WTC11 (cell line): ENCODE measurements around the gene BEND4. TPM values are rescaled to one million over a fixed set of nuclear protein-coding genes. Genes with fewer than 3 reads are reported as not detected.

Source experiments
- ATAC-seq: fragments of 200-7000 bp; cut with Tn5 transposase; 2 replicates; pipeline ENCODE4 v1.10.0; 2021; ENCODE audit warnings: mild to moderate bottlenecking, moderate library complexity
- CTCF ChIA-PET: fragments of 300-600 bp; sonication (Branson Sonifier 250); formaldehyde crosslinking; loops from one replicate; lab custom pipeline; 2021; ENCODE audit warnings: antibody characterized with exemption; lab: Charles Lee
- POLR2A ChIA-PET: fragments of 350-600 bp; sonication (Branson Sonifier 250); formaldehyde crosslinking; loops from one replicate; lab custom pipeline; 2021; ENCODE audit warnings: antibody characterized with exemption; lab: Charles Lee
- DNase-seq: peaks from one replicate; pipeline ENCODE4 v3.0.0; 2021; ENCODE audit warnings: low spot score
- H3K27ac Mint-ChIP-seq: 2 replicates; pipeline ENCODE4 v1.8.0; 2021; ENCODE audit warnings: mixed read lengths
- H3K27me3 Mint-ChIP-seq: 2 replicates; pipeline ENCODE4 v1.8.0; 2021; ENCODE audit warnings: low read depth, mild to moderate bottlenecking, moderate library complexity, mixed read lengths
- H3K36me3 Mint-ChIP-seq: 2 replicates; pipeline ENCODE4 v1.8.0; 2021; ENCODE audit warnings: mixed read lengths
- H3K4me1 Mint-ChIP-seq: 2 replicates; pipeline ENCODE4 v1.8.0; 2022; ENCODE audit warnings: mixed read lengths
- H3K4me3 Mint-ChIP-seq: 2 replicates; pipeline ENCODE4 v1.8.0; 2021; ENCODE audit warnings: mild to moderate bottlenecking, moderate library complexity, mixed read lengths
- H3K9me3 Mint-ChIP-seq: 2 replicates; pipeline ENCODE4 v1.8.0; 2021; ENCODE audit warnings: mixed read lengths
- AR ChIP-seq: fragments of 250-450 bp; sonication (Bioruptor Pico); IDR thresholded peaks from 2 replicates; pipeline ENCODE4 v1.9.0; 2021; ENCODE audit warnings: mild to moderate bottlenecking
- EMX1 ChIP-seq: fragments of 250-450 bp; sonication (Bioruptor Pico); IDR thresholded peaks from 2 replicates; pipeline ENCODE4 v1.8.0; 2021; ENCODE audit warnings: mild to moderate bottlenecking
- ERG ChIP-seq: fragments of 250-450 bp; sonication (Bioruptor Pico); IDR thresholded peaks from 2 replicates; pipeline ENCODE4 v1.8.0; 2021; ENCODE audit warnings: mild to moderate bottlenecking
- ESRRA ChIP-seq: sonication (generic); formaldehyde crosslinking; IDR thresholded peaks from 2 replicates; pipeline ENCODE4 v1.8.1; 2022; ENCODE audit warnings: mild to moderate bottlenecking, missing genetic modification reagents, borderline replicate concordance
- GRHL2 ChIP-seq: fragments of 250-450 bp; sonication (Bioruptor Pico); IDR thresholded peaks from 2 replicates; pipeline ENCODE4 v1.8.0; 2022; ENCODE audit warnings: mild to moderate bottlenecking, moderate library complexity; ENCODE audit not compliant: insufficient replicate concordance, severe bottlenecking
- IRF1 ChIP-seq: sonication (generic); formaldehyde crosslinking; IDR thresholded peaks from 2 replicates; pipeline ENCODE4 v1.8.0; 2023; ENCODE audit warnings: missing genetic modification reagents
- IRF2 ChIP-seq: sonication (generic); formaldehyde crosslinking; IDR thresholded peaks from 2 replicates; pipeline ENCODE4 v1.8.0; 2022; ENCODE audit warnings: low read depth, missing genetic modification reagents, borderline replicate concordance
- KAT7 ChIP-seq: sonication (generic); formaldehyde crosslinking; IDR thresholded peaks from 2 replicates; pipeline ENCODE4 v1.8.1; 2023; ENCODE audit warnings: missing genetic modification reagents, mild to moderate bottlenecking, borderline replicate concordance
- MAX ChIP-seq: sonication (generic); formaldehyde crosslinking; IDR thresholded peaks from 2 replicates; pipeline ENCODE4 v1.8.0; 2022; ENCODE audit warnings: mild to moderate bottlenecking, missing genetic modification reagents
- MYBL2 ChIP-seq: sonication (generic); formaldehyde crosslinking; IDR thresholded peaks from 2 replicates; pipeline ENCODE4 v1.8.1; 2023; ENCODE audit warnings: mild to moderate bottlenecking, moderate library complexity, missing genetic modification reagents
- NR1H2 ChIP-seq: sonication (generic); formaldehyde crosslinking; IDR thresholded peaks from 2 replicates; pipeline ENCODE4 v1.9.0; 2021; ENCODE audit warnings: mild to moderate bottlenecking, moderate library complexity, missing genetic modification reagents
- NR3C1 ChIP-seq: sonication (generic); formaldehyde crosslinking; conservative IDR thresholded peaks from 2 replicates; pipeline ENCODE4 v1.8.1; 2023; ENCODE audit warnings: low read depth, mild to moderate bottlenecking, missing genetic modification reagents
- SMAD3 ChIP-seq: sonication (generic); formaldehyde crosslinking; IDR thresholded peaks from 2 replicates; pipeline ENCODE4 v1.8.0; 2022; ENCODE audit warnings: missing genetic modification reagents, mild to moderate bottlenecking, borderline replicate concordance
- SMAD4 ChIP-seq: sonication (generic); formaldehyde crosslinking; IDR thresholded peaks from 2 replicates; pipeline ENCODE4 v1.8.0; 2022; ENCODE audit warnings: mild to moderate bottlenecking, missing genetic modification reagents
- SP1 ChIP-seq: sonication (generic); formaldehyde crosslinking; conservative IDR thresholded peaks from 2 replicates; pipeline ENCODE4 v1.8.1; 2022; ENCODE audit warnings: missing genetic modification reagents
- ZNF121 ChIP-seq: sonication (generic); formaldehyde crosslinking; IDR thresholded peaks from 2 replicates; pipeline ENCODE4 v1.8.0; 2023; ENCODE audit warnings: missing genetic modification reagents
- ZNF317 ChIP-seq: sonication (generic); formaldehyde crosslinking; IDR thresholded peaks from 2 replicates; pipeline ENCODE4 v1.8.1; 2023; ENCODE audit warnings: low read depth, mild to moderate bottlenecking, moderate library complexity, missing genetic modification reagents, borderline replicate concordance
- total RNA-seq: library from RNA; stranded (reverse); gene quantifications from 3 replicates; pipeline ENCODE4 v1.2.3, GENCODE V29; 2021
- TF ChIP-seq, protein P1 (sequence below): sonication (generic); formaldehyde crosslinking; IDR thresholded peaks from 2 replicates; pipeline ENCODE4 v1.8.1; 2023; ENCODE audit warnings: mild to moderate bottlenecking, missing genetic modification reagents, borderline replicate concordance
- TF ChIP-seq, protein P2 (sequence below): sonication (generic); formaldehyde crosslinking; IDR thresholded peaks from 2 replicates; pipeline ENCODE4 v1.8.0; 2022; ENCODE audit warnings: mild to moderate bottlenecking, missing genetic modification reagents

The BEND4 gene
- total RNA-seq, 1 experiment from 2014 or later: 40.0 TPM

- peaks cover 6% of the 10 kb centered on the region; the same call in 1 of the 2 replicates for H3K36me3 Mint-ChIP-seq
- no peak for DNase-seq
- ATAC-seq: no peak
- TF ChIP-seq GRHL2 (CRISPR knock-in tag) (no peak), NR3C1 (CRISPR knock-in tag) (no peak), MAX (CRISPR knock-in tag) (no peak), MYBL2 (CRISPR knock-in tag) (no peak), IRF1 (CRISPR knock-in tag) (no peak), SP1 (no peak), ZNF121 (CRISPR knock-in tag) (no peak), ESRRA (no peak), ZNF317 (CRISPR knock-in tag) (no peak), NR1H2 (no peak), EMX1 (no peak), SMAD3 (CRISPR knock-in tag) (no peak), IRF2 (no peak), KAT7 (CRISPR knock-in tag) (no peak), AR (CRISPR knock-in tag) (no peak), SMAD4 (CRISPR knock-in tag) (no peak), ERG (CRISPR knock-in tag) (no peak)
- TF ChIP-seq, protein P1, sequence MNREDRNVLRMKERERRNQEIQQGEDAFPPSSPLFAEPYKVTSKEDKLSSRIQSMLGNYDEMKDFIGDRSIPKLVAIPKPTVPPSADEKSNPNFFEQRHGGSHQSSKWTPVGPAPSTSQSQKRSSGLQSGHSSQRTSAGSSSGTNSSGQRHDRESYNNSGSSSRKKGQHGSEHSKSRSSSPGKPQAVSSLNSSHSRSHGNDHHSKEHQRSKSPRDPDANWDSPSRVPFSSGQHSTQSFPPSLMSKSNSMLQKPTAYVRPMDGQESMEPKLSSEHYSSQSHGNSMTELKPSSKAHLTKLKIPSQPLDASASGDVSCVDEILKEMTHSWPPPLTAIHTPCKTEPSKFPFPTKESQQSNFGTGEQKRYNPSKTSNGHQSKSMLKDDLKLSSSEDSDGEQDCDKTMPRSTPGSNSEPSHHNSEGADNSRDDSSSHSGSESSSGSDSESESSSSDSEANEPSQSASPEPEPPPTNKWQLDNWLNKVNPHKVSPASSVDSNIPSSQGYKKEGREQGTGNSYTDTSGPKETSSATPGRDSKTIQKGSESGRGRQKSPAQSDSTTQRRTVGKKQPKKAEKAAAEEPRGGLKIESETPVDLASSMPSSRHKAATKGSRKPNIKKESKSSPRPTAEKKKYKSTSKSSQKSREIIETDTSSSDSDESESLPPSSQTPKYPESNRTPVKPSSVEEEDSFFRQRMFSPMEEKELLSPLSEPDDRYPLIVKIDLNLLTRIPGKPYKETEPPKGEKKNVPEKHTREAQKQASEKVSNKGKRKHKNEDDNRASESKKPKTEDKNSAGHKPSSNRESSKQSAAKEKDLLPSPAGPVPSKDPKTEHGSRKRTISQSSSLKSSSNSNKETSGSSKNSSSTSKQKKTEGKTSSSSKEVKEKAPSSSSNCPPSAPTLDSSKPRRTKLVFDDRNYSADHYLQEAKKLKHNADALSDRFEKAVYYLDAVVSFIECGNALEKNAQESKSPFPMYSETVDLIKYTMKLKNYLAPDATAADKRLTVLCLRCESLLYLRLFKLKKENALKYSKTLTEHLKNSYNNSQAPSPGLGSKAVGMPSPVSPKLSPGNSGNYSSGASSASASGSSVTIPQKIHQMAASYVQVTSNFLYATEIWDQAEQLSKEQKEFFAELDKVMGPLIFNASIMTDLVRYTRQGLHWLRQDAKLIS (CRISPR knock-in tag): no peak
- TF ChIP-seq, protein P2, sequence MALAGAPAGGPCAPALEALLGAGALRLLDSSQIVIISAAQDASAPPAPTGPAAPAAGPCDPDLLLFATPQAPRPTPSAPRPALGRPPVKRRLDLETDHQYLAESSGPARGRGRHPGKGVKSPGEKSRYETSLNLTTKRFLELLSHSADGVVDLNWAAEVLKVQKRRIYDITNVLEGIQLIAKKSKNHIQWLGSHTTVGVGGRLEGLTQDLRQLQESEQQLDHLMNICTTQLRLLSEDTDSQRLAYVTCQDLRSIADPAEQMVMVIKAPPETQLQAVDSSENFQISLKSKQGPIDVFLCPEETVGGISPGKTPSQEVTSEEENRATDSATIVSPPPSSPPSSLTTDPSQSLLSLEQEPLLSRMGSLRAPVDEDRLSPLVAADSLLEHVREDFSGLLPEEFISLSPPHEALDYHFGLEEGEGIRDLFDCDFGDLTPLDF (CRISPR knock-in tag): no peak
- TF ChIP-seq, all 79 proteins: peak for 0
- CTCF ChIA-PET: no interaction called here
- peaks cover 43% of the 10 kb centered on the region for H3K4me1 Mint-ChIP-seq
- H3K27me3 Mint-ChIP-seq: peaks cover 32% of the 10 kb centered on the region
- no peak overlapping the region for H3K27ac Mint-ChIP-seq
- H3K4me3 Mint-ChIP-seq: peak overlapping the region; percentile 99; the same call in 1 of the 2 replicates
- no peaks in the 10 kb centered on the region for H3K9me3 Mint-ChIP-seq
- POLR2A ChIA-PET: no interaction called here
Observed at GRCh38 chr4:42149004-42149403, 3.5 kb downstream of the BEND4 start.
